HG02642 (cell line): ENCODE data around the gene DAG1.
A peak's percentile ranks its signal among the peaks of the same experiment; 100 is the strongest.
"Not testable (repeated sequence)": the region's sequence is repeated elsewhere in the genome, so short reads cannot be mapped to it uniquely, and the experiment has no call there.

Experiments used
- ATAC-seq: cut with Tn5 transposase; IDR thresholded peaks from one replicate; pipeline ENCODE4 v1.9.1; 2021; ENCODE audit warnings: mild to moderate bottlenecking; ENCODE audit not compliant: unreplicated experiment, poor library complexity

The DAG1 gene

DNA sequence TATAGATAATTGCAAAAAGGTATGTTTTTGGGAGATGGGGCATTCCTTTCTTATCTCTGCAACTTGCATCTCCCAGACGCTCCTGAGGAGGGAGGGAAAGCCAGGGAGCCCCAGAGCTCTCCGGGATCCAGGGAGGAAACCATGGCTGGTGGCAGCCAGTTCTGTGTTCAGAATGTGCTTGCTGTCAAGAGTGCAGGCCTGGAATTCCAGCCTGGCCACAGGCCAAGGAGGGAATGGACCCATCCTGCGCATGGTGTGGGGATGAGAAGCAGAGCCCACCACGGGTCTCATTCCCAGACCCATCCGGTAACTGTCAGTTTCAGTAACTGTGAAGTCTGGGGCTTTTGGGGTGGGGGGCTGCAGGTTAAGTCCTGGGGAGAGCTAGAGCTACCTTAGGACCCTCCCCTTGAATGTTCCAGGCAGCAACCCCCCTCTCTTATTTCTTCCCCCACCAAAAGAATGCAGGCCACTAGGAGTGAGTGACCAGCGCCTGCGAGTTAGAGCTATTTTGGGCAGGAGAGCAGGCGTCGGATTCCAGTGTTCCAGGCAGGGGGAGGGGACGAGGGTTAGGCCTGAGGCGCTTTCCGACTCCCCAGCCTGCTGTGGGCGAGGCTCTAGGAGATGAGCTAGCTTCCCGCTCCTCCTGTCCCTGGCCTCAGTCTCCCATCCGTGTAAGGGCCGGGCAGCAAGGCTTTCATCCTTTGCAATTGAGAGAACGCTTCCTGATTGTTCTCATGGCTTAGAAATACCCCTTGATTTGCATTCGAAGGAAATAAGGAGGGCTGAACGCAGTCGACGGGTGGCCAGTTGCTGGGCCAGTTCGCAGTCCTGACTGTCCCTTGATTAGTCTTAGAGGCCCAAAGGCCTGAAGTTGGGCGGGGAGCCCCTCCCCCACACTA, 781 bp upstream of the DAG1 start:
- ATAC-seq: no peak

DNA sequence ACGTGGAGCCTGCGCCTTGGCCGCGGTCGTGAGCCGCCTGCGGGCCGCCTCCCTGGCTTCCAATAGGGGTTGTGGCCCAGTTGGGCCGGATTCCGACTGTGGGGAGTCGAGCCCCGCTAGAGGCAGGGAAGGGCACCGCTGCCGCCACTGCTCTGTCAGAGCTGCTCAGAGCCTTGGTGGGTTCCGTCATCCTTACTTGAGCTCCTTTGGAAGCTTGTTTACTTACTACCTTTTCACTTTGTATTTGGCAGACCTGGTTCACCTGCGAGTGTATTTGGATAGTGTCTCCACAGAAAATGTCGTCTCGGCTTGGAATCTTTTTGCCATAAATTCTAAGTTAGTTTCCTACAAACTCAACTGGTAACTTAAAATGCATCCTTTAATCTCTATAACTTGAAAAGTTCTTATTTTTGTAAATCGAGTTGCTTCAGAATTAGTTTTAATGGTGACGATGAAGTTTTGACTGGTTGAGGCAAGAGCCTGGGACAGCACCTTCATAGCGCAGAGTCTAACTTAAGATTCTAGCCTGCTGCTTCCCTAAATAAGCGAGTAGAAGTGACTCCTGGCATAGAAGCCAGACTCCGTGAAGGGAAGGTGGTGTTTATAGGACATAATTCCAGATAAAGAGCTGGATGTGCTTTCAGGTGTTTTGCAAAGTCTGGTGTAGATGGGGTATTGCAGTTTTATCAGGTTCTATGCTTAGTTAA, 800 bp downstream of the DAG1 start:
- peak; percentile 24 for ATAC-seq

DNA sequence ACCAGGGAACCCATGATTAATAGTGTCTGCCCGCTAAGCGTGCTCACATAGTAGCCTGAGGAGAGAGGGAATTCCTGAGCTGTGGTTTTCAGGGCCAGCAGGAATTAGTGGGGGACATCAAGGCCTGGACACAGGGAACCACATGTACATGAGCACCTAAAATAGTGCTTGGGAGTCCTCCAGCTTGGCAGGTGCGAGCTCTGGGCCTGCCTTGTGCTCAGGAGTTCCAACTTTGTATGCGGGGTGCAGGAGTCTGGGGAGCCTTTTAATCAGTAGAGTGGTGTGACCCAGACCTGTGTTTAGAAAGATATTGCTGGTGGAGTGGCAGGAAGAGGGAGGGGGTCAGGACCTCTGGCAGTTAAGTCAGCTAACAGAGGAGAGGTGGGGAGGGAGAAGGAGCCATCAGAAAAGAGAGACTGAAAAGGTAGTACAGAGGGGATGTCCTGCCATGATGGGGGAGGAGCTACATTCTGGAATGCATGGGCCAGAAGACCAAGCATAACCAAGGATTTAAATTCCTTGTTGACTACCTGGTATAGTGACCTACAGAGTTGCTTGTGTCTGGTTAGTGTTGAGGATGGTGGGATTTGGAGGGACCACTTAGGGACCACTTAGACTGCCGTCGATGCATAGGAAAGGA, 1.9 kb downstream of the DAG1 start:
- ATAC-seq: no peak

DNA sequence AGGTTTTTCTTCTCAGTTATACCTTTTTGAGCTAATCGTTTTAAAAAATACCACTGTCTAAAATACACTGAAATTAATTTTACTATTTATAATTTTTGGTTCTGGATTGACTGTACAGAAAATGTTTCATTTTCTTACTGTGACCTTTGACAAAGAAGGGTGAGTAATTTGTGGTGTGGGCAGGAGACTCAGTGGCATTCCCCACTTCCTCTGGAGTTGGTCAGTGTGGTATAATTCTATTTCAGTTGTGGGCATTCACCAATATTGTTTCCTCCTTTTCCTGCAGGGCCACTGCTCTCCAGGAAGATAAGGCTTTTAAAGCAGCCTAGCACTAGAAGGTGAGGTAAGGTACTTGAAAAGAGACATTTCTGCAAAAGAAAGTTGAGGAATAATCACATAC, 6.5 kb downstream of the DAG1 start:
- ATAC-seq: no peak

DNA sequence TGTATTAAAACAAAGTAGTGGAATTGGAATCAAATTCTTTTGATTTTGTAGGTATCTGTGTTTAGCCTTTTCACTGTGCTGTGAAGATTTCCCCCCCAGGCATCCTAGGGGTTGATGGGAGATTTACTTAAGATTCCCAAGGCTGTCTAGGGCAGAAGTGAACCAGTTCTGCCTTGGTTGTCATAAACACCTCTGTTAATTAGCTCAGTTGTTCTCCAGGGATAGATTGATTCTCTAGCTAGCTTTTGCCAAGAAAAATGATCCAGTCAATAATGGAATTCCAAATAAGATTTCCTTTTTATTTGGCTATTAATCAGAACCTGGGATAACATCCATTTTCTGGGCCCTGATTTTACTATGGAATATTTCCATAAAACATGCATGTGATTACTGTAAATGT, 12.7 kb downstream of the DAG1 start:
- ATAC-seq: no peak

DNA sequence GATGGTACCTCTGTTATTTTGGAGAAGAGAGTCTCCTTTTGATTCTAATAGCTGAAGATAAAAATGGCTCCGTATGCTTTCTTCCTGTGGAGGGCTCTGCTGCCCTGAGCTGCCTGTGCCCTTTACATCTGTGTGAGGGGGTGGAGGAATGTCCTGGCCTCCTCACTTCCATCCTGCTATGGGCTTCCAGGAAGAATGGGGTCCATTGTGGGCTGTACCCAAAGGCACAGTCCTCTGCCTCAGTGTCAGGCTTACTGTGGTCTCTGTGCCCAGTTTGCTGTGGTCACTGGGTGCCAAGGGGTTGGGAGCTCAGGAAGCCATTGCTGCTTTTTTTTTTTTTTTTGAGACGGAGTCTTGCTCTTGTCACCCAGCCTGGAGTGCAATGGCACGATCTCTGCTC, 14.4 kb downstream of the DAG1 start:
- no peak for ATAC-seq

DNA sequence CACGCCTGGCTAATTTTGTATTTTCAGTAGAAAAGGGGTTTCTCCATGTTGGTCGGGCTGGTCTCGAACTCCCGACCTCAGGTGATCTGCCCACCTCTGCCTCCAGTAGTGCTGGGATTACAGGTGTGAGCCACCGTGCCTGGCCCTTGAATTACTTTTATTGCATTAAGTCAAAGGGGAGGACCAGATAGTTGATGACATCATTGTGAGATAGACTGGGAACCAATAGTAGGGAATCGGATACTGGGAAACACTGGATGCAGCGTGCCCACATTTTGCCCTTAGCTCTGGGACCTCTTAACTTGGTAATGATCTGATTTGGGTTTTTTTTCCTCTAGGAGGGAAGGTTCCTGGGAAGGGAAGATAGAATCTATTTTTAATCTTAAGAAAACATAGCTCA, 19.2 kb downstream of the DAG1 start:
- ATAC-seq: no peak

DNA sequence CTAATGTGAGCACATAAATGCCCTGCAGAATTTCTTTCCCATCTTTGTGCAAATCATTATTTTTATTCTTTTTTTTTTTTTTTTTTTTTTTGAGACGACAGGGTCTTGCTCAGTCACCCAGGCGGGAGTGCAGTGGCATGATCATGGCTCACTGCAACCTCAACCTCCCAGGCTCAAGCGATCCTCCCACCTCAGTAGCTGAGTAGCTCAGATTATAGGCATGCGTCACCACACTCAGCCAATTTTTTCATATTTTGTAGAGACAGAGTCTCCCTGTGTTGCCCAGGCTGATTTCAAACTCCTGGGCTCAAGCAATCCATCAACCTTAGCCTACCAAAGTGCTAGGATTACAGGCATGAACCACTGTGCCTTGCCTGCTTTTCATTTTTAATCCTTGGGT, 22.9 kb downstream of the DAG1 start:
- ATAC-seq: no peak

DNA sequence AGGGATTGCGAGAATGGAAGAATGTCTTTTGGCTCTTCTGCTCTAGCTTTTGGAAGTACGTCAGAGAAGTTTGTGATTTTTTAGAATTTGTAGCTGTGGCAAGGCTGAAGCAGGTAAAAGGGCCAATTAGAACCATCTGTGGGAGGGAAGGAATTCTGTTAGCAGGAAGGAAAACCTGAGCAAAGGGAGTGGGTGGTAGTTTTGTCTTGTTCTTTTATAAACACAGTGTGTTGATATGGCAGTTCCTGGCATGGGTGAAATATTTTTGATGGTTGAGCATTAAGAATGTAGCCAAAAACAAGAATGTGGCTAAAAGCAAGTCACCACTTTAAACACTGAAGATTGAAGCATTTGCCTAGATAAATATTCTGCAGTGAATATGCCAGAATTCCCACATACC, 23.8 kb downstream of the DAG1 start:
- ATAC-seq: no peak

DNA sequence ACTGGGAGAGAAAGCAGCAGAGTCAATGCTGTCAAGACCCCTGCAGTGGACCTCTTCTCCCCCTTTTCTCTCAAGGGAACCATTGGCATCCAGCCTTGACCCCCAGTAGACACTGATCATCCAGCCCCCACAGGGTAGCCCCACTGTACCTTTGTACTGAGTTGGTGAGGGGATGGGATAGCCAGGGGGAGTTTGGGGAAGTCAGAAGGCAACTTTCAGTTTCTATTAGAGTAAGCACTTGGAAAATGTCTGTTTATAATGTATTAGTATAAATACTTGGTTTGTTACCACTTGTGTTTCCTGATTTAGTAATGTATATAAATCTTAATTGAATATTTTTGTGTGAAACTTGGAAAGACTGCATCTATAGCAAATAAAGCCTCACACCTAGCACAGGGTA, 25.0 kb downstream of the DAG1 start:
- ATAC-seq: no peak

DNA sequence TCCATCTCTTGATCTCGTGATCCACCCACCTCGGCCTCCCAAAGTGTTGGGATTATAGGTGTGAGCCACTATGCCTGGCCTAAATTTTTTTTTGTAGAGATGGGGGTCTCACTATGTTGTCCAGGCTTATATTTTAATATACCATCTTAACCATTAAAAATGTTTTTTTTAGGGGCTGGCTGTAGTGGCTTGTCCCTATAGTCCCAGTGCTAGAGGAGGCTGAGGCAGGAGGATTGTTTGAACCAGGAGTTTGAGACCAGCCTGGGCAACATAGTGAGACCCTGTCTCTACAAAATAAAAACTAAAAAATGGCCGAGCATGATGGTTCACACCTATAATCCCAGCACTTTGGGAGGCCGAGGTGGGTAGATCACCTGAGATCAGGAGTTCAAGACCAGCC, 26.8 kb downstream of the DAG1 start:
- not testable (repeated sequence) for ATAC-seq

DNA sequence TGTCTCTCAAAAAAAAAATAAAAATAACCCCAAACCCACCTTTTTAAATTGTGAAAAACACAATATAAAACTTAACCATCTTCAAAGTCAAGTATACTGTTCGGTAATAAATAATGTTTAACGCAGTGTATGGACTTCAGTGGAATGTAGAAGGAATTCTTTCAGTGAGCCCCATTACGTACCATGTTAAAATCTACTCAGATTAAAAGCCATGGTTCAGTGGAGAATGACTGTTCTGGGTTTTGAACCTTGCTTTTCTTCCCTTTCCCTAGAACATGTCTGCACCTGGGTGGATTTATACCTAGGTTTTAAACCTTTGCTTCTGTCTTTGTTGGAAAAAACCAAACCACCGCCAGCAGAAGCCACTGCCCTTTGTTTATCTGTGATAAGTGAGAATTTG, 27.5 kb downstream of the DAG1 start:
- no peak for ATAC-seq

DNA sequence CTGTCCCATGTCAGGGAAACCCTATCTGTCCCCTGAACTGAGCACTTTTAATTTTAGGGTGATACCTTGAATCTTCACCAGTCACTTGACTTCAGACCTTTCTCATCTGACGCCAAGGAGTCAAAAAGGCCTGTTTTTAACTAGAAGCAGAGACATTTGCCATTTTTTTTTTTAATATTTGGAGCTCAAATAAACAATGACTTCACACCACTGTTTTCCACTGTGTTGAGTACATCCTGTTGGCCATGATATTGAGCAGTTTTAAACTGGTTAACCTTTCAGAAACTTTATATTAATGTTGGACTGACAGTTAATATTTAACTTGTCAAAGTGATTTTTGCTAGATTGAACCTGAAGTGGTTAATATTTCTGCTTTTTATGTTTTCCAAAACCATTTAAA, 28.2 kb downstream of the DAG1 start:
- ATAC-seq: no peak

DNA sequence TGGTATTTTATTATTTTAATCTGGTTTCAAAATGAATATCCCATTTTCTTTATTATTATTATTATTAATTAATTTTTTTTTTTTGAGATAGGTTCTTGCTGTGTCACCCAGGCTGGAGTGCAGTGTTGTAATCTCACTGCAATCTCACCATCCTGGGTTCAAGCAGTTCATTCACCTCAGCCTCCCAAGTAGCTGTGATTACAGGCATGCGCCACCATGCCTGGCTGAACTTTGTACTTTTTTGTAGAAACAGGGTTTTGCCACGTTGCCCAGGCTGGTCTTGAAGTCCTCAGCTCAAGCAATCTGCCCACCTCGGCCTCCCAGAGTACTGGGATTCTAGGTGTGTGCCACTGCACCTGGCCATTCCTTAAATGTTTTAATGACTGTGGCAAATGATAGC, 28.6 kb downstream of the DAG1 start:
- no peak for ATAC-seq

DNA sequence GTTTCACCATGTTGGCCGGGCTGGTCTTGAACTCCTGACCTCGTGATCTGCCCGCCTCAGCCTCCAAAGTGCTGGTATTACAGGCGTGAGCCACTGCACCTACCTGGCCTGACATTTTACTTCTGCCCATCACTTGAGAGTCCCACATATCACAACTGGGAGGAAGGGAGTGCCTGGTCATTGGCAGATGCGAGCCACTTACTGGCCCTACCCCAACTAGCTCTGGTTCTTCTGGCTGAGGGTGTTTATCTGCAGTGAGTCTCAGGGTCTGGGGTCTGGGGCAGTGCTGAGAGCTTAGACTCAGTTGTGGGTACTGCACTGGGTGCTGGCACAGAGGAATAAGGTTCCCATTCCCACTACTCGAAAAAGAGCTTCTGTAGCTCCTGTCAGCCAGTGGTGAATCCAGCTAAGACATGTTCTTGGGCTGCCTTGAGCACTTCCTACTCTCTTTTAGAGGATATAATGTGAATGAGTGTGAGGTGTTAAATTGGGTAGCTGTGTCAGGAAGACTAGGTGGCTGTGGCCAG, 30.2 kb downstream of the DAG1 start:
- ATAC-seq: no peak

DNA sequence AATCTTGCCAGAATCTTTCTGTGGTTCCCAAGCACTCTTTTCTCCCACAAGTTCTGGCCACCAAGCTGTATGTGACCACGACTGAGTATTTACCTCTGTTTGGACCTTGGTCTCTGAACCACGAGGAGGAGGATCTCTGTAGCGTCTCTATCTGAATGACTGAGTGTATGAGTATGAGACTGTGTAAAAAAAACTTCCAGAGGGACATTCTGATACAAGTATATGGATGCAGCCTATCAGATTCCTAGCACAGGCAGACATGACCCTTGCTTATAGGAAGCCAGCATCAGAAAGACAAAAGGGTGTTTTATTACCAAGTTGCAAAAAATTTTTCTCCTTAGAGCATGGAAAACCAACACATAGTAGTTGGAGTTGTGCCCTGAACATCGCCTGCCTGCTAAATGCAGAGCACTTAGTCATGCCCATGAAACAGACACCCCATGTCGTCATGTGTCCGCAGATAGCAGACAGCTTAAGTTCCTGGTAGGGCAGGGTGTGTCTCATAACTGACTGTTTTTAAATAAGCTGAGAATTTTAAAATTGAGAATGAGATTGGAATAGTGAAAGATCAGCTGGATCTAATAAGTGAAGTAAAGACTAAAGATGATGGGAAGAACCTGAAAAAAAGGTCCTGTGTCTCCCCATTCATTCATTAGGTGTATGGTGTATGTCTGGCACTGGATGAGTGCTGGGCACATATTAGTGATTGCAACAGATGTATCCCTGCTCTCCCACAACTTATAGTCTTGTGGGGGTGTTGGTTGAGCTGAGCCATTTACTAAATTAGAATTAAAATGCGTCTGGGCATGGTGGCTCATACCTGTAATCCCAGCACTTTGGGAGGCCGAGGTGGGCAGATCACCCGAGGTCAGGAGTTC, 30.9 kb downstream of the DAG1 start:
- ATAC-seq: no peak

DNA sequence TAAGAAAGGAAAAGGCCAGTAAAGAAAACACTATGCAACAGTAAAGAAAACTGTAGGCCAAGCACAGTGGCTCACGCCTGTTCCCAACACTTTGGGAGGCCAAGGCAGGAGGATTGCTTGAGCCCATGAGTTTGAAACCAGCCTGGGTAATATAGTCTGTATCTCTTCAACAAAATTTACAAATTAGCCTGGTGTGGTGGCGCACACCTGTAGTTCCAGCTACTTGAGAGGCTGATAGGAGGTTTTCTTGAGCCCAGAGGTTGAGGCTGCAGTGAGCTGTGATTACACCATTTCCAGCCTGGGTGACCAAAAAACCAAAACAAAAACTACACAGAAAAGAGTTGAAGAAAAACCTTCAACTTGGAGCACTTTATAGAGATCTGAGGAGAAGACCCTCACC, 31.8 kb downstream of the DAG1 start:
- ATAC-seq: no peak

DNA sequence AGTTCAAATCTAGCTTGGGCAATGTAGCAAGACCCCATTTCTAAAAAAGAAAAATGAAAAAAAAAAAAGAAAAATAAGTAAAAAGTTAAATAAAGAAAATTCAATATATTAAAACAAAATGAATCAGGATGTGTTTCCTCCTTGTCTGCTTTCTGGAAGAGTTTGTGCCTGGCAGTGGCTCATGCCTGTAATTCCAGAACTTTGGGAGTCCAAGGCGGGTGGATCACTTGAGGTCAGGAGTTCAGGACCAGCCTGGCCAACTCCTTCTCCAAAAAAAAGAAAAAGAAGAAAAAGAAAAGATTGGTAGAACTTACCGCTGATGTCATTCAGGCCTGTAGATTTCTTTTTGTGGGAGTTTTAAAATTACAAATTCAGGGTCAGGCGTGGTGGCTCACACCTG, 36.8 kb downstream of the DAG1 start:
- no peak for ATAC-seq

DNA sequence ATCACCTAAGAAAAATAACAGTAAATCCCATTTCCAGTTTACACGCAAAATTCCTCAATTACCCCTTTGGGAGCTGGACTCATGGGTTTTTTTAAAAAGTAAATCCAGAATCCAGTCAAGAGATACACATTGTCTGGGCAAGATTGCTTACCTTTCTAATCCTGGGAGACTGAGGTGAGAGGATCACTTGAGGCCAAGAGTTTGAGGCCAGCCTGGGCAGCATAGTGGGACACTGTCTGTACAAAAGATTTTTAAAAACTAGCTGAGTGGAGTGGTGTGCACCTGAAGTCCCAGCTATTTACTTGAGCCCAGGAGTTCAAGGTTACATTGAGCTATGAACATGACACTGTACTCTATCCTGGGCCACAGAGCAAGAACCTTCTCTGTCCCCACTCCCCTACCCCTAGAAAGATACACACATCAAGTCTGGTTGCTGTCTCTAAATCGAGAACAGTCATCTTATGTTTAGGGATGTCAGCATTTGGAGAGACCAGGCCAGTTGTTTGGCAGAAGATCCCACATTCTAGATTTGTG, 39.0 kb downstream of the DAG1 start:
- no peak for ATAC-seq

DNA sequence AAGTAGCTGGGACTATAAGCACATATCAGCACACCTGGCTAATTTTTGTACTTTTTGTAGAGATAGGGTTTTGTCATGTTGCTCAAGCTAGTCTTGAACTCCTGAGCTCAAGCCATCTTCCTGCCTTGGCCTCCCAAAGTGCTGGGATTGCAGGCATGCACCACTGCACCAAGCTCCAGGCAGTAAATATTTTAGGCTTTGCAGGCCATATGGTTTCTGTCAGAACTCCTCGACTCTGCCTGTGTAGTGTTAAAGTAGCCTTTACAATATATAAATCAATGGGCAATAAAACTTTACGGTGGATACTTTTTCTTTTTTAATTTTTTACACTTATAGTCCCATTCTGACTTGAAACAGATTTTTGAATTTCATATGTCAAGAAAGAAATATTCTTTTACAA, 41.6 kb downstream of the DAG1 start:
- ATAC-seq: no peak
